Natural killer cell (primary cell): ENCODE results near the gene ARHGAP24. TPM values are rescaled to one million over a fixed set of nuclear protein-coding genes. Genes with fewer than 3 reads are reported as not detected.

Experiments
- ATAC-seq, 3 donors: fragments of 150-1000 bp in 2 of 3; fragments of 200-7000 bp in 1 of 3; cut with Tn5 transposase; 1 replicate in 1 of 3; 2 replicates in 2 of 3; pipeline ENCODE4 v1.10.0; 2021; ENCODE audit warnings: mild to moderate bottlenecking in 2 of 3, moderate library complexity in 2 of 3
- DNase-seq, 2 donors: peaks; one replicate each; pipeline versions ENCODE4 v3.0.0 to v3.0.0-alpha.2; 2013 to 2021; ENCODE audit warnings: mixed read lengths in 1 of 2
- H3K27ac ChIP-seq: one replicate; pipeline ENCODE4 v1.5.1; 2013; ENCODE audit warnings: mild to moderate bottlenecking, low read length
- H3K27me3 ChIP-seq: one replicate; pipeline ENCODE4 v1.6.1; 2013; ENCODE audit warnings: low read length; ENCODE audit not compliant: control insufficient read depth, insufficient read depth
- H3K36me3 ChIP-seq: one replicate; pipeline ENCODE4 v1.6.1; 2013; ENCODE audit warnings: low read length; ENCODE audit not compliant: control insufficient read depth, insufficient read depth
- H3K4me1 ChIP-seq: one replicate; pipeline ENCODE4 v1.6.1; 2013; ENCODE audit warnings: low read length; ENCODE audit not compliant: control insufficient read depth, insufficient read depth
- H3K4me3 ChIP-seq: one replicate; pipeline ENCODE4 v1.5.1; 2013; ENCODE audit warnings: low read length
- H3K9me3 ChIP-seq: one replicate; pipeline ENCODE4 v1.6.1; 2013; ENCODE audit warnings: low read length; ENCODE audit not compliant: control insufficient read depth, insufficient read depth
- H3K27ac Mint-ChIP-seq, 2 donors: one replicate each; pipeline ENCODE4 v1.8.0; 2022; ENCODE audit warnings: mild to moderate bottlenecking in 2 of 2, mixed read lengths in 2 of 2, moderate library complexity in 1 of 2
- H3K27me3 Mint-ChIP-seq, 2 donors: one replicate each; pipeline ENCODE4 v1.8.0; 2022; ENCODE audit warnings: low read depth in 2 of 2, mixed read lengths in 2 of 2
- H3K36me3 Mint-ChIP-seq: one replicate; pipeline ENCODE4 v1.8.0; 2022; ENCODE audit warnings: mixed read lengths
- H3K4me1 Mint-ChIP-seq, 2 donors: one replicate each; pipeline ENCODE4 v1.8.0; 2022; ENCODE audit warnings: mixed read lengths in 2 of 2
- H3K4me3 Mint-ChIP-seq: one replicate; pipeline ENCODE4 v1.8.0; 2022; ENCODE audit warnings: mild to moderate bottlenecking, moderate library complexity, mixed read lengths
- H3K9me3 Mint-ChIP-seq, 2 donors: one replicate each; pipeline ENCODE4 v1.8.0; 2022; ENCODE audit warnings: mixed read lengths in 2 of 2
- CTCF ChIP-seq: fragments of 200-600 bp; IDR thresholded peaks from one replicate; pipeline ENCODE4 v1.8.0; 2022; ENCODE audit warnings: antibody characterized with exemption
- WGBS: methylation state at CpG from one replicate; pipeline ENCODE4 v1.1.7; 2013; ENCODE audit warnings: missing lambda C conversion rate; ENCODE audit not compliant: insufficient coverage; 5-methylcytosine and 5-hydroxymethylcytosine counted together
- intact Hi-C: fragments of 100-400 bp; cut with micrococcal nuclease; formaldehyde crosslinking; loops from one replicate; pipeline ENCODE4 v1.14.2; 2022
- total RNA-seq, 4 donors: library from RNA; stranded (reverse); fragments of 120-200 nt in 1 of 4; gene quantifications; one replicate each; pipeline versions ENCODE4 v1.2.3 to v1.2.4, GENCODE V29; 2013 to 2022

Gene ARHGAP24
- total RNA-seq, 3 donors from 2014 or later (not counting 1 experiment from before 2014, with no cell fraction given): 1.7 to 3.6 (median 1.7) TPM

DNA sequence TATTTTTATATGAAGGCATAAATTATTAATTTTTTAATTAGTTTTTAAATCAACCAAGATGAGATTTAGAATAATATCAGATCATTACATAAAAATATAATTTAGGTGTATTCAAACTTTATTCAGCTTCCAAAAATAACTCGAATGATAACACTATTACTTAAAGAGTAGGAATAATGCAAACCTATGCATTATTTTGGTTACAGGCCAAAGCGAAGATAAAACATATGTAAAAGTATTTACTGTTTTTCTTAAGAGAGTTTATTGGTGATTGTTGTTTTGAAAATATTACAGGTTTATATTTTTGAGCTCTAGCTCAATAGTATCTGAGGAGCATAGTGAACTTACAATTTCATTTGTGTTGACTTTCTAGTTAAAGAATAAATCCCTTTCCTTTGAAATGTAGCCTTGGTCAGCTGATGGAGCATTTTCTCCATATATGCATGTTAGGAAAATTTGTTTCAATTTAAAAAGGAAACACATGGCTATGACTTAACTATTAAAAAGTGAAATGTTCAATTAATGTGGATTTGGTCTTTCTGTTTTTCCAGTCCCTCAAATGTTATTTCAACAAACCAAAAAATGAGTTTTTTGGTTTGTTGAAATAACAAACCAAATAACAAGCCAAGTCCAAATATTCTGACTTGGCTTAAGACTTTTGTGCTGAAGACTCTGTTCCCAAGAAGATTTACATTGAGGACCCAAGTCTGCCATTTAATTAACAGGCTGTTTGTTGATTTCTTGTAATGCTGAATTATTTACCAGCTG, 346.9 kb downstream of the ARHGAP24 start:
- Histone ChIP-seq H3K9me3 (peaks cover 3% of the 10 kb centered on the region), H3K27ac (no peak overlapping the region), H3K27me3 (no peaks in the 10 kb centered on the region), H3K36me3 (no peaks in the 10 kb centered on the region), H3K4me3 (no peak overlapping the region), H3K4me1 (no peaks in the 10 kb centered on the region)
- intact Hi-C loops: no loop called here
- ATAC-seq: no peak
- no CpG with 5 or more reads among the region's 2 CpGs for WGBS
- no peak overlapping the region for H3K4me3 Mint-ChIP-seq
- H3K9me3 Mint-ChIP-seq: peaks cover 5 to 7% of the 10 kb centered on the region in 2 donors
- H3K27me3 Mint-ChIP-seq: no peaks in the 10 kb centered on the region
- no peaks in the 10 kb centered on the region for H3K4me1 Mint-ChIP-seq
- no peak for TF ChIP-seq CTCF
- H3K27ac Mint-ChIP-seq: no peak overlapping the region
- no peak for DNase-seq
- no peaks in the 10 kb centered on the region for H3K36me3 Mint-ChIP-seq

DNA sequence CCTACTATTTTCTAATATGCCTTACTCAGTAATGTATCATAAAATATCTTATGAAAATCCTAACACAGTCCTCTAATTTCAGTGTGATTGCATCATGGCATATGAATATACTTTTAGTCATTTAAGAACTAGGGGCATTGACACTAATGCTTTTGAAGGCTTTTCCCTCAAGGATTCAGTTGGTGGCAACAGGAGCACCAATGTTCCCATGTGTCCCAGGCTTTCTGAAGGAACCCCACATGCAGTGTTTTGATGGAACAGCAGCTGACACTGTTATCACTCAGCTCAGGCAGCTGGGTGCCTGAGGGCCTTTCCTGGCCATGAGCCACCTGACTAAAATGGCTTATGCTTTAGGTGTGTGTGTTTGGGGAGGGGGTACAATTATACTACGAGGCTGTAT, 348.3 kb downstream of the ARHGAP24 start:
- ATAC-seq: no peak
- no peak overlapping the region for H3K27ac ChIP-seq
- no peak overlapping the region for H3K4me3 Mint-ChIP-seq
- no peak overlapping the region for H3K4me3 ChIP-seq
- H3K27me3 Mint-ChIP-seq: no peaks in the 10 kb centered on the region
- intact Hi-C loops: no loop called here
- H3K27me3 ChIP-seq: no peaks in the 10 kb centered on the region
- H3K9me3 ChIP-seq: peaks cover 3% of the 10 kb centered on the region
- no peaks in the 10 kb centered on the region for H3K36me3 ChIP-seq
- WGBS: no CpG with 5 or more reads among the region's 1 CpG
- no peaks in the 10 kb centered on the region for H3K36me3 Mint-ChIP-seq
- H3K27ac Mint-ChIP-seq: no peak overlapping the region
- no peak for DNase-seq
- no peaks in the 10 kb centered on the region for H3K4me1 ChIP-seq
- H3K4me1 Mint-ChIP-seq: no peaks in the 10 kb centered on the region
- no peak for TF ChIP-seq CTCF
- peaks cover 5 to 10% of the 10 kb centered on the region in 2 donors for H3K9me3 Mint-ChIP-seq

GRCh38 chr4:85824166-85824945, 349.4 kb downstream of the ARHGAP24 start:
- Mint-ChIP-seq H3K36me3 (no peaks in the 10 kb centered on the region), H3K27me3 (no peaks in the 10 kb centered on the region), H3K27ac (no peak overlapping the region), H3K9me3 (peaks cover 2 to 5% of the 10 kb centered on the region in 2 donors), H3K4me1 (no peaks in the 10 kb centered on the region), H3K4me3 (no peak overlapping the region)
- Histone ChIP-seq H3K4me1 (no peaks in the 10 kb centered on the region), H3K9me3 (peaks cover 3% of the 10 kb centered on the region), H3K36me3 (no peaks in the 10 kb centered on the region), H3K27me3 (no peaks in the 10 kb centered on the region), H3K27ac (no peak overlapping the region), H3K4me3 (no peak overlapping the region)
- 88% methylated on average over 2 of the region's 5 CpGs for WGBS
- TF ChIP-seq CTCF: no peak
- intact Hi-C loops: no loop called here
- ATAC-seq: no peak
- no peak for DNase-seq
